T-helper 2 cell (primary cell): ENCODE data around the gene ASB11.
A peak's percentile ranks its signal among the peaks of the same experiment; 100 is the strongest.
"Not testable (repeated sequence)": the region's sequence is repeated elsewhere in the genome, so short reads cannot be mapped to it uniquely, and the experiment has no call there.

Experiments used
- DNase-seq, 5 experiments: peaks; one replicate each; pipeline versions ENCODE4 v3.0.0 to v3.0.0-alpha.2; 2012 to 2022

The ASB11 gene

DNA sequence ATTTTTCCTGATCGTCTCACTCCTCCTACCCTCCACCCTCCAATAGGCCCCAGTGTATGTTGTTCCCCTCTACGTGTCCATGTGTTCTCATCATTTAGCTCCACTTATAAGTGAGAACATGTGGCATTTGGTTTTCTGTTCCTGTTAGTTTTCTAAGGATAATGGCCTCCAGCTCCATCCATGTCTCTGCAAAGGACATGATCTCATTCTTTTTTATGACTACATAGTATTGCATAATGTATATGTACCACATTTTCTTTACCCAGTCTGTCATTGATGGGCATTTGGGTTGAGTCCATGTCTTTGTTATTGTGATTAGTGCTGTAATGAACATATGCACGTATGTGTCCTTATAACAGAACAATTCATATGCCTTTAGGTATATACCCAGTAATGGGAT is 9.5 kb downstream of the ASB11 start:
- not testable (repeated sequence) for DNase-seq

DNA sequence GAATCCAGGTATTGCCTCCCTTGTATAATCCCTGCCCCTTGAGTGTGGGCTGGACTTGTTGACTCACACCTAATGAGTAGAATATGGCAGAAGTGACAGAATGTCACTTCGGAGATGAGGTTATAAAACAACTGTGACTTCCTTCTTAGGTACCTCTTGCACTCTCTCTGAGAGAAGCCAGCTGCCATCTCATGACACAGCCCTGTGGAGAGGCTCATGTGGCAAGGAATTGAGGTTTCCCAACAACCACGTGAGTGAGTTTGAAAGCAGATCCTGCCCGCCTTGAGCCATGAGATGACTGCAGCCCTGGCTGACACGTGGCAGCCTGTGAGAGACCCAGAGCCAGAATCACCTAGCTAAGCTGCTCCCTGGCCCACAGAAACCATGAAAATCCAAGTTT is 13.5 kb downstream of the ASB11 start:
- peak in 1 of 5 experiments; percentile 78 for DNase-seq

DNA sequence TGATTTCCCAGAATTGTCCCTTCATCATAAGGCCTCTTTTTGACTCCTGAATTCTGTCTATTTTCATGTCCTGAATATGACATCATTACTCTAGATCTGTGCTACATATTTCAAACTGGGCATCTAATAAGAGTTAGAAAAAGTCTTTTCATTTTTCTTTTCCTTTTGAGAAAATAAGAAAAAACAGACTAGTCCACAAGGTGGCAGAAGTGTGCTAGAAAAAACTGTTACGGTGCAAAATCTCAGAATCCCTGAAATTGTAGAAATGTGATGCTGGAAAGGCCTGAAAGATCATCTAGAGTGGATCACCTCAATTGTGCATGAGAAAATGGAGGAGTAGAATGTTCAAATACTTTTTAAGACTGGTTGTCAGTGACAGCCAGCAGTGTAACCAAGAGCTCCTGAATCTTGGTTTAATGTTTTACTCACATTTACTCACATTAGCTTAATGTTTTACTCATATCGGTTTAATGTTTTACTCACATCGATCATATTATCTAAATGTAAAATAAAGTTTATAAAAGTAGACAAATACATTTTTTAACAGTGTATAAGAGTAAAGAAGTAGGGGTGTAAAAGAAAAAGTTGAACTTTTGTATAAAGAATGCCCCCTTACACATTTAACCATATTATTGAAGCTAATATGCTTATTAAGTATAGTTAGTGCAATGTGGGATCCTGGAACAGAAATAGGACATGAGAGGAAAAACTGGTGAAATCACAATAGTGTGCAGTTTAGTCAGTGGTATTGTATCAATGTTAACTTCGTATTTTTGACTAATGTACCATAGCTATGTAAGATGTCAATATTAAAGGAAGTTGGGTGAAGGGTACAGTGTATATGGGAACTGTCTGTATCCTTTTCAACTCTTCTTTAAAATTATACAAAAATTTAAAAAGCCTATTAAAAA is 15.2 kb downstream of the ASB11 start:
- peak in 1 of 5 experiments; percentile 9 for DNase-seq

DNA sequence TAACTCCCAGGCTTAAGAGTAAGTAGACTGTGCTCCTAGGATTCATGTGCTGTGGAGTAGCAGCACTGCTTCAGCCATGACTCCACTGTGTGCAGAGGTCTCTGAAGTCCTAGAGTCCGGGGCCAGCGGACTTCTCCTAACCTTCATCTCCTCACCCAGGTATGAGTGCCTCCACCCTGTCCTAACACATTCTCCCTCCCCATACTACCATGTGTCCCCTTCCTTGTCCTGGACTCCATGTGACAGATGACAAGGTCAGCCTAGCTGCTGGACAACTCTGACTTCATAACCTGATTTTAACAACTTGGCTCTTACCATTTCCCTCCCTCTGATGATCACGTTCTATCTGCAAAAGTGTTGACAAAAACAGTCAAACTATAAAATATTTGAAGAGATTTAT is 16.7 kb downstream of the ASB11 start:
- no peak for DNase-seq

DNA sequence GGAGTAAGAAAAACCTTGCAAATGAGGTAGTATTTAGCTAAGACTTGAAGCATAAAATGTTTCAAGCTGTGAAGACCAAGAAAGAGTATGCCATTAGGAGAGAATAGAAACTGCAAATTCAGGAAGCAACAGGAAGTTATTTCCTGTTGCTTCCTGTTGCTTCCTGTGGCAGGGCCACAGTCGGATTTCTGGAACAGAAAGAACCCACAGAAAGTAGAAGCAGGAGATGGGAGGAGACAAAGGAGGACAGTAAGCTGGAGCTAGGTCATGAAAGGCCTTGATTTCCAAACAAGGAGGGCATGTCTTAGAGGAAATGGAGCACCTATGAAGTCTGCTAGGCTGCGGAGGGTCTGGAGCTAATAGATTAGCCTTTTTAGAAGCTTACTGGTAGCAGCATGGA is 17.2 kb downstream of the ASB11 start:
- DNase-seq: no peak

DNA sequence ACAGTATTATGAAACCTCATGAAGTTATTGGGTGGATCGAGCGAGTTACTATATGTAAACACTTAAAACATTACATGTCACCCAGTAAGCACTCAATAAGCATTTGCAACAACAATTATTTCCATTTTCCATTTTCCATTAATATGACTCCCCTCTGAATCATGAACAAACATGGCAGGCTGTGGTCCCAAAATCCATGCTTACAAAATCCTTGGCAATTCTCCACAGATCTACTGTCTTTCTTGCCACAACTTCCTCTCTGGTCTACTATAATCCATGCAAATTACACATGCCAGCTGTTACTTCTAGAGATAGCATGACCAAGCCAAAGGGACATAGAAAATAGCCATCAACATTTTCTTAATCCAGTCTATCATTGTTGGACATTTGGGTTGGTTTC is 22.0 kb downstream of the ASB11 start:
- DNase-seq: no peak

DNA sequence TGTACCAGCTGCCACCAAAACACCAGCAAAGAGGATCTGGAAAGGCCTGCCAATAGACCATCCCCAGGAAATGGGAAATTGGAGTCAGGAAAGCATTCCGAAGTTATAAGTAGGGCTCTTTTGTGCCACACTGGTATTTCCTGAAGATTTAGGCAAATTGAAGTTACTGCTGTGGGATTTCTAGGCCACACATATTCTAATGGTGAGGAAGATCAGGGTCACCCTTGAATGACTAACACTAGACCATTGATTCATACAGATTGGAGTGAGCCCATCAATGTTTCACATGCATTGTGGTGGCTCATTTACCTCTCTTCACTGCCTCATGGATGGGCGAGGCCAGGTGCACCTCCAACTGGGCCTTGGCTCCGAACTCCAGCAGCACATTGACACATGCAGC is 22.6 kb downstream of the ASB11 start:
- no peak for DNase-seq

DNA sequence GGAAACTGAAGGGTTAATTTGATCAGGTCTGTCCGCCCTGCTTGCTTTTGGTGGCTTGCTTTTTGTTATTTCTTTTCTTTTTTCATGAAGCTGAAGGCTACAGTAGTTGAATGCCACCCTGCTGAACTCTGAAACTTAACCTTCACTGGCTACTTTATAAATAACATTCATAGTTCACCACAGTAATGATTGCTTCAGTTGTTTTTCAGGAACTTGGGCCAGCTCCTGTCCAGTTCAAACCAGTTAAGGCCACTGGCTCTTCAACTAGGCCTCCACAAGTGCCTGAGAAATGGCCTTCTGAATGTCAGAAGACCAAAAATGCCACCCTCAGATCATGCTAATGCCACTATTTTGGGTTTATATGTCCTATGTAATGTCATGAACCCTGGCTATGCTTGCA is 37.8 kb downstream of the ASB11 start:
- no peak for DNase-seq

DNA sequence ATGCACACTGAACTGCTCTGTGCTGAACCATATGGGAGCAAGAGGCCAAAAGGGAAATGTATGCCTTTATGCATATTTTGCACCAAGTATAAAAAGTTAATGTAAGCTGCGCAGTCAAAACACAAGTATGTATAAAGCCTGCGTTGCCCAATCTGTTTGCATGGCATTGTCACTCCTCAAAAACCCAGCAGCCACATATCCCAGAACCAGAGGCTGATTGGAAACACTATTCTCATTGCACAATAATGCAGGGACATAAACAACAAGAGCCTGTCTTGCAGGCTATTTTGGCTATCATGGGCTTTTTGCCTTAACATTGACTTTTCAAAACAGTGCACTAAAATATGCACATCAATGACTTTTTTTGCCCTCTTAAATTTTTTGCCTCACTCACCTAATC is 40.5 kb downstream of the ASB11 start:
- no peak for DNase-seq

DNA sequence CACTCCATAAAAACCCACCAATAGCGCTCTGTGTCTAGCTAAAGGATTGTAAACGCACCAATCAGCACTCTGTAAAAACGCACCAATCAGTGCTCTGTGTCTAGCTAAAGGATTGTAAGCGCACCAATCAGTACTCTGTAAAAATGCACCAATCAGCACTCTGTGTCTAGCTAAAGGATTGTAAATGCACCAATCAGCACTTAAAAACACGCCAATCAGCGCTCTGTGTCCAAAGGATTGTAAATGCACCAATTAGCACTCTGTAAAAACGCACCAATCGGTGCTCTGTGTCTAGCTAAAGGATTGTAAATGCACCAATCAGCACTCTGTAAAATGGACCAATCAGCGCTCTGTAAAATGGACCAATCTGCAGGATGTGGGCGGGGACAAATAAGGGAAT is 42.2 kb downstream of the ASB11 start:
- DNase-seq: not testable (repeated sequence)

DNA sequence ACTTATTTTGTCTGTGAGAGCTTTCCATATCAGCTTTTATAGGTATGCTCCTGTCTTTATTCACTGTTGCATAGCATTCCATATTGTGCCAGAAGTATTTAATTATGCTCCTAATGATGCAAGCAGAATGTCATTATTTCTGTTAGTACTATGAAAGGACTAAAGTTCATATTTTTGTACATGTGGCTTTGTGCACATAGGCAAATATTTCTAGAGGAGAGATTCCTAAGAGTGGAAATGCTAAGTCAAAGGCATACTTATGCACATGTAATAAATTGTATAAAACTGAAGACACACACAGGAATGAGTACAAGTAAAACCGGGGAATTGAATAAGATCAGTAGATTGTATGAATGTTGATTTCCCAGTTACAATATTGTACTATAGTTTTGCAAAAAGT is 43.7 kb downstream of the ASB11 start:
- no peak for DNase-seq

DNA sequence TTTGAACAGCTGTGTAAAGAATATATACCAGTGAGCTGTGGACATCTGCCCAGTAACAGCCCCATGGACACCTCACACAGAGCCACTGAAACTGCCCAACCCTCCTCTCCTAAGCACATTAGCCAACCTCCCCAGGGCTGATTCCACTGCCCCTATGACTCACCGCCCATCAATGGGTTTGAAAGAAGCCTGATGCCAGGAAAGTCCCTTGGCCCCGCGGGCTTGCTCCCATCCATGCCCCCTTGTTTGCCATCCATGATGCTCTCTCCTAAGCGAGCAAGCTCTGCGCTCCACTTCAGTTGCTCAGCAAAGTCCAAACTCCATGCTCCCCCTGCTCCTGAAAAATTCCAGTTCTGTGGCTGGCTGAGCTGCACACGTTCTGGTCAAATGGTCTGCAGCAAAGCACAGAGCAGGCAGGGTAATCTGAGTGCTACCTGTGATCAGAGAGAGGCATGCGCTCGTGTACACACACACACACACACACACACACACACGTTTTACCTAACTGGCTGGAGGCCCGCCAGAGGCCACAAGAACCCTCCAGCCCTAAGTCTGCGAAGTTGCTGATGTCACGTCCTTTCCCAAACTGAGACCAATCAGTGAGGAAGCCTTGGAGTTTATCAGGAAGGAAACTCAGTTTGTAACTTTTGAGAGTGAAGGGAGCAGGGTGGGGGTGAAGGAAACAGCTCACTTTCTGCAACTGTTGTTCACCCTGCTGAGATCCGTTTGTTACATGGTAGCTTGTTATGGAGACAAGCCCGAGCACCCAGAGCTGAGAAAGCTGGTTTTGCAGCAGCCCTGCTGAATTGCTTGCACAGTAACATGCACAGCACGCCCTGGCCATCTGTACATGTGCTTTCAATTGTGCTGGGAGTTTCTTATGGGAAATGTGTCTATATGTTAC is 45.6 kb downstream of the ASB11 start, which contains the start of gene ASB9:
ASB9 (minus strand) TSS at position 466 of the 904 bp plus-strand sequence; CDS start at position 257, 209 bp downstream.
- peak in 3 of 5 experiments; percentile 0 to 52 (median 26) for DNase-seq

DNA sequence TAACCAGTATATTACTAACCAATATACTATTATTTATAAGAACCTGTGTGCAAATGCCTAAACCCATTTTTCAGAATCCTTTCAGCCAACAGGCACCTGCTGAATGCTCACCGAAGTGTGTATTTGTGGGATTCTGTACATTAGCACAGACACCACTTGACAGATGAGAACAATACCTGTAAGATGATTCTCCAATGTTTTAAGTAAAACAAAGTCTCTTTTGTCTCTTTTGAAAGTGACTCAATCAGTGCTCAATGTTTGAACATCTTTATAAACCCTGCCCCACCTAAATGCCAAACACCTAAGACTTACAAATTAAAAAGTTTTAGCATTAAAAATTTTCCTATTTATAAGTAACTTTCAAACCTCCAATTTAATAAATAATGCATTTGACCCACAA is 46.3 kb downstream of the ASB11 start:
- DNase-seq: no peak

DNA sequence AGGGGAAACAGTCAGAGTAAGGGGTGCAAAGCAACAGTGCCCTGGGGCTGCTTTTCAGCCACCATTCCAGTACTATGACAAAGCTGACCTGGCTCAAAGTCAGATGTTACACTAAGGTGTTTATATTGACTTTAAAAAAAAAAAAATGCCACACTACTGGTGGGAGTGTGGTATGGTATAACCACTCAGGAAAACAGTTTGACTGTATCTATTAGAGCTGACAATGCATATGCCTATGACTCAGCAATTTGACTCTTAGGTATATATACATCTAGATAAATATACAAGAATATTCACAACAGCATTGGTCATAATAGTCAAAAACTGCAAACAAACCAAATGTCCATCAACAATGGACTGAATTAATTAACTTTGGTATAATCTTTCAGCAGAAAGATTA is 60.6 kb downstream of the ASB11 start:
- peak in 1 of 5 experiments; percentile 19 for DNase-seq

DNA sequence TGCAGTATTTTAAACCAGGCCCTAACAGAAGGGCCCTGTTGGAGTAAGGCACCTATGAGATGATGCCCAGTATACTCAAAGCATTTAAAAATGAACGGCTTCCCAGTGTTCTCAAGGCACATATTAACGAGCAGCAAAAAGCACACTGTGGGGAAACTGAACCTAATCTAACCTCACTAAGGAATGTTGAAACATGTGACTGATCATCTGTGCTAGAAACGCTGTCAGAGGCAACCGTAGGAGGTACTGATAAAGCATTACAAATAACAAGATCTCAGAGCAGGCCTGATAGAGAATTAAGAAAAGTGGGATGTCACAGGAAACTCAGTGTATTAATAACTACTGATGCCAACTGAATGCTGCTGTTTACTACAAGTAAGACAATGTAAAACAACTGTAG is 69.5 kb downstream of the ASB11 start:
- DNase-seq: no peak

DNA sequence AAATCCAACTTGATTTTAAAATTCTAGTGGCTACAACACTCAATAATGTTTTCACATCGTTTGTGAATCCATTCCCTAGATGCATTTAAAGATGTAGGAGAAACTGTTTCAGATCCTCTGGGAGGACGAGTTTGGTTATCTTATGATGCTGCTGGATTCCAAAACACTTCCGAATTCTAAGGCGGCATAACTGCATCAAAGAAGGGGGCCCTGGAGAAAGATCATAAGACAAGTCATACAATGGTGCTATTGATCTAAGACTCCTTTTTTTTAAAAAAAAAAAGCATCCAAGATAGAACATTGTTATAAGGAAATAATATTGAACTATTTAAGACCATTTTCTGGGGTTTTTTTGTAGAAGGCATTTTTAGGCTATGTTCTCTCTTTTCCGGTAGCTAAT is 71.0 kb downstream of the ASB11 start:
- DNase-seq: no peak

DNA sequence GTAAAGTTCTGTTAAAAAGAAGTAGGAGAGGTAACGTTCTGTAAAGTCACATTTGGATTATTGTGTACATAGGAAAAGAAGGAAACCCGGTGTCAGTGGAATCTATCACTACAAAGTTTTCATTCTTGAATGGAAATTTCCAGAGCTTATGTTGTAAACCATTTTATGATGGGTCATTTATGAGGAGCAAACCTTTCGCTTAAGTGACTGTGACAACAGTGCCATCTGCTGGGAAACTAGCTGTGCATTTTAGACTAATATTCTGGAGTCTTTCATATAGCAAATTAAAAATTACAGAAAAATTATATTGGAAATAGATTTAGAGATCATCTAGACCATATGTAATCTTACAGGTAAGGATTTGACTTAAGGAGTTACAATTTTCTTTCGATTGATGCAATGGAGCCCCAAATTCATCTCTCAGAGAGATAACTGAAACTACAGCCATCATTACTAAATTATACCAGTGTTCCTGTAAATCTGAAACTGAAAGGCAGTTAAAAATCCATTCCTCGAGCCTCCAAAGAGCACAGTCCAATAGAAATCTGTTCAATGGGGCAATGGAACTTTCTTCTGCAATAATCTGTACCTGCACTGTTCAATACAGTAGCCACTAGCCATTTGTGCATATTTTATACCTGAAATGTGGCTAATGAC is 72.4 kb downstream of the ASB11 start:
- DNase-seq: peak in 4 of 5 experiments; percentile 3 to 37 (median 6)

DNA sequence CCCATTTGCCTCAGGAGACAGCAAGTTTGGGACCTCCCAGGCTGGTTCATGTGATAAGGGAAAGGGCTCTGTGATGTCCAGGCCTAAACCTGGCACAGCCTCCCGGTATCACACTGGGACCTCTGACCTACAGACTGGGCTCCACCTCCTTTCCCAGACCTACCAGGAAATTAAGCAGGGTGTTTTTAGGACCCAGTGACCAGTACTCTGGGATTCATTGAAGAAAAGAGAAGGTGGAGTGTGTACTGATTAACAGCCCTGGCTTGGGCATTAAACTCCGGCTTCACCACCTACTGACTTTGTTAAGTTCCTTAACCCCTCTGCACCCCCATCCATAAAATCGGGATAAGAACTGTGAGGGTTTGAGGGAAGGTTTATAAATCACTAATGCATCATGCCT is 74.1 kb downstream of the ASB11 start:
- no peak for DNase-seq

DNA sequence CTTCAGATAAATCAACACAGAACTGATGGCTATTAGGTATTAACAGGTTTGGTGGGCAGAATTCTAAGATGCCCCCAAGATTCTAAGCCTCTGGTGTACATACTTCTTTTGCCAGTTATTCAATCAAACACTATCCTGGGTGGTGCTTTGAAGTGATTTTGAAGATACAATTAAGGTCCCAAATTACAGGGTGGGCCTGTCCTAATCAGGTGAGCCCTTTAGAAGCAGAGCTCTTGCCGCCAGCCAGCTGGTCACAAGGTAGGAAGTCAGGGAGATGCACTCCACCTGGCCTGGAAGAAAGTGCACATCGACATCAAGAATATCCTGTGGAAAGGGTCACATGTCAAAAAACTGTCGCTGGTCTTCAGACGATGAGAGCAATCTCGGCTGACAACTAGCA is 75.0 kb downstream of the ASB11 start:
- no peak for DNase-seq

DNA sequence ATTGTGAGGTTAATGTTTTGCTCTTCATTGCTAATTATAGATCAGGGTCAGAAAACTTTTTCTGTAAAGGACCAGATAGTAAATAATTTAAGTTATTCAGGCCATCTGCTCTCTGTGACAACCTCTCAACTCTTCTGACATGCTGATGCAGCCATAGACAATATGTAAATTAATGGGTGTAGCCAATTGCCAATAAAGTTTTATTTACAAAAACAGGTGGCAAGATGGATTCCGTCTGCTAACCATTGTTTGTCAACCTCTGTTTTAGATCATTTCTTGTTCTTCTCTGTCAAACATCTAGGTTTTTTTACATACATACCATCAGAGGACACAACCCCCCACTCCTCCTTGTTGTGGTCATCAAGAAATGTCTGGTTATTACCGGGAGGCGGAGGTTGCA is 79.3 kb downstream of the ASB11 start:
- no peak for DNase-seq

DNA sequence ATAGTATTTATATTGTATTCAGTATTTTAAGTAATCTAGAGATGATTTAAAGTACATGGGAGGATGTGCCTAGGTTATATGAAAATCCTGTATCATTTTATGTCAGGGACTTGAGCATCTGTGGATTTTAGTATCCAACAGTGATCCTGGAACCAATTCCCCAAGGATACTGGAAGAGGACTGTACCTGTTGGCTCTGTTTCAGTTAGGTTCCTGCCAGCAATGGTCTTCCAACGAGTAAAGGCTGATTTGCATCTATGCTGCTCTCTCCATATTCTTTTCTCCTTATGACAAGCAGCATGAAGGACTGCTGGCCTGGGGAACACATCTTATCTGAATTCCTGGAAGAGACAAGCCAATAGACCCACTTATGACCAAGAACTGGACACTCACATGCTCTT is 80.4 kb downstream of the ASB11 start:
- no peak for DNase-seq

DNA sequence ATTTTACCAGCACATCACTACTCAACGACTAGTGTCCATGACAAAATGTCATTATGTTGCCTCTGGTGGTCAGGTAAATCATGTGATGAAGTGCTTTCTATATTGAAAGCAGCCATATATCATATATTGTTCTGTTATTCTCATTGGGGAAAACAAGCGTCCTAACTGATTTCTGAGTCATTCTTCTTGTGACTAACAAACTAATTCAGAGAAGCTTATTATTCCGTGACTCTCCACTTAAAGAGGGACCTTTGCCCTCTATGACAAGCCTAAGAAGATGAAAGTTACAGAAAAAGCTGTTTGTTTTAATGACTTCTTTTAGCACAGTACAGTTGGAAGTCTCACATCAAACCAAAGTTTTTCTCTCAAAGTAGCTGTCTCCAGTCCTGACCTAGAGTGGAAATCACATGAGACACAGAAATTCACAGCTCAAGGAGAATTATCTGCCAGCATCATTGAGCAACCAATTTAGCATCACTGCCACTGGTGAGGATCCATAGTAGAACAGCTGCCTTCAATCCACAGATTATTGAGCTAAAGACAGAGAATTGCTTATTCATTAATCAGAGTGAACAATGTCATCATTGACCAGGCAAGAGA is 81.9 kb downstream of the ASB11 start:
- DNase-seq: no peak
